ENCODE measurements around the gene TRMT1L.

The TRMT1L gene

GRCh38 chr1:185155600-185156287 is 1.0 kb downstream of the TRMT1L start:
- peaks cover 19 to 28% of the 10 kb centered on the region in 2 donors for H3K4me1 ChIP-seq (ENCODE audit: control insufficient read depth in 1 of 2, insufficient read depth in 2 of 2, low read length in 2 of 2)
- peaks cover 0 to 7% of the 10 kb centered on the region in 2 donors for H3K36me3 ChIP-seq (ENCODE audit: control insufficient read depth in 1 of 2, insufficient read depth in 2 of 2, low read length in 2 of 2)

GRCh38 chr1:185154912-185155513 is 1.7 kb downstream of the TRMT1L start:
- peaks cover 0 to 10% of the 10 kb centered on the region in 2 donors for H3K36me3 ChIP-seq (ENCODE audit: control insufficient read depth in 1 of 2, insufficient read depth in 2 of 2, low read length in 2 of 2)
- H3K4me1 ChIP-seq (ENCODE audit: control insufficient read depth in 1 of 2, insufficient read depth in 2 of 2, low read length in 2 of 2), result peaks cover 19 to 28% of the 10 kb centered on the region in 2 donors
- H3K4me3 ChIP-seq (ENCODE audit: low read depth in 1 of 2, low read length in 2 of 2), result peak overlapping the region; percentile 94 to 96
- no peaks in the 10 kb centered on the region for H3K9me3 ChIP-seq (ENCODE audit: control insufficient read depth in 1 of 2, low read length in 2 of 2)
- H3K27ac ChIP-seq (ENCODE audit: low read length), result peak overlapping the region; percentile 98
- no peaks in the 10 kb centered on the region for H3K27me3 ChIP-seq (ENCODE audit: low read depth, low read length)

More at GRCh38 chr1:185155600-185156287, 1.0 kb downstream of the TRMT1L start:
- Histone ChIP-seq H3K4me3 (ENCODE audit: low read depth in 1 of 2, low read length in 2 of 2) (peak overlapping the region; percentile 94 to 96), H3K27ac (ENCODE audit: low read length) (peak overlapping the region; percentile 98), H3K27me3 (ENCODE audit: low read depth, low read length) (no peaks in the 10 kb centered on the region), H3K9me3 (ENCODE audit: control insufficient read depth in 1 of 2, low read length in 2 of 2) (no peaks in the 10 kb centered on the region)

GRCh38 chr1:185152187-185152767 is 4.5 kb downstream of the TRMT1L start:
- Histone ChIP-seq H3K27ac (ENCODE audit: low read length) (no peak overlapping the region), H3K4me3 (ENCODE audit: low read depth in 1 of 2, low read length in 2 of 2) (no peak overlapping the region), H3K27me3 (ENCODE audit: low read depth, low read length) (no peaks in the 10 kb centered on the region), H3K36me3 (ENCODE audit: control insufficient read depth in 1 of 2, insufficient read depth in 2 of 2, low read length in 2 of 2) (peaks cover 18 to 19% of the 10 kb centered on the region in 2 donors), H3K4me1 (ENCODE audit: control insufficient read depth in 1 of 2, insufficient read depth in 2 of 2, low read length in 2 of 2) (peaks cover 19 to 23% of the 10 kb centered on the region in 2 donors), H3K9me3 (ENCODE audit: control insufficient read depth in 1 of 2, low read length in 2 of 2) (no peaks in the 10 kb centered on the region)

- Histone ChIP-seq H3K27ac (ENCODE audit: low read length) (no peak overlapping the region), H3K36me3 (ENCODE audit: control insufficient read depth in 1 of 2, insufficient read depth in 2 of 2, low read length in 2 of 2) (peaks cover 12 to 22% of the 10 kb centered on the region in 2 donors), H3K9me3 (ENCODE audit: control insufficient read depth in 1 of 2, low read length in 2 of 2) (no peaks in the 10 kb centered on the region), H3K4me3 (ENCODE audit: low read depth in 1 of 2, low read length in 2 of 2) (no peak overlapping the region), H3K27me3 (ENCODE audit: low read depth, low read length) (no peaks in the 10 kb centered on the region), H3K4me1 (ENCODE audit: control insufficient read depth in 1 of 2, insufficient read depth in 2 of 2, low read length in 2 of 2) (peaks cover 19 to 23% of the 10 kb centered on the region in 2 donors)
Measured at GRCh38 chr1:185151215-185151614, 5.5 kb downstream of the TRMT1L start.

DNA sequence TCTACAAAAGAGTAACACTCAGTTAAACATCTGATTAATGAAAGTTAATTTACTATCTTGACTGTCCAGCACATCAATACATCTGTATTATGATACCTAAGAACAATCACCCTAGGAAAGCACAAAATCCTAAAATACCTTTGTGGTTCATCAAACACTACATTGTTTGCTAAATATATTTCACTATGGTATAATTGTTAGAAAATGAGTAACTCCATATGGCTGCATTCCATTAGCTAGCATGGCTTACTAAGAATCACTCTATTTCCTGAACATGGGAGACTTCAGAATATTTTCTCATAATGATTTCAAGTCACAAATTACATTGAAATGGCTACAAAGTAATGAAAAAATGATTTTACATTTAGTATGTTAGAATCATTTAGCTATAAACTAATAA is 12.5 kb downstream of the TRMT1L start:
- H3K4me1 ChIP-seq (ENCODE audit: control insufficient read depth in 1 of 2, insufficient read depth in 2 of 2, low read length in 2 of 2), result no peaks in the 10 kb centered on the region
- H3K9me3 ChIP-seq (ENCODE audit: control insufficient read depth in 1 of 2, low read length in 2 of 2), result no peaks in the 10 kb centered on the region
- no peaks in the 10 kb centered on the region for H3K27me3 ChIP-seq (ENCODE audit: low read depth, low read length)
- no peak overlapping the region for H3K27ac ChIP-seq (ENCODE audit: low read length)
- H3K4me3 ChIP-seq (ENCODE audit: low read depth in 1 of 2, low read length in 2 of 2), result no peak overlapping the region
- peaks cover 29 to 32% of the 10 kb centered on the region in 2 donors for H3K36me3 ChIP-seq (ENCODE audit: control insufficient read depth in 1 of 2, insufficient read depth in 2 of 2, low read length in 2 of 2)

DNA sequence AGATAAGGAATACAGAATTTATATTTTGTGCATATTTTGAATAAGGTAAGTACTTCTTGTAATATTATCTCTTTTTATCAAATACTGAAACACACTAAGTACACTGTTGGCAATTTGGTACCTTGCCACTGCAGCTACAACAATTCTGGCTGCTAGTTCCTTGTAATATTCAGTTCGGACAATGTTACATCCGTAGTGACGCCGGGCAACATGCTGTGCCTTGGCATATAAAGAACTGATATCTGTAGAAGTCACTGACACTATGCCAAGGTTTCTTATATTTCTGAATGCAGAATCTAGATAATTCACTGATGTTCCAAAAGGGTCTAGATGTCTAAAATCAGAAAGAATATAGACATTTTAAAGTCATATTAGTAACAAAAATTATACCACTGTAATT is 17.5 kb downstream of the TRMT1L start:
- Histone ChIP-seq H3K27me3 (ENCODE audit: low read depth, low read length) (no peaks in the 10 kb centered on the region), H3K36me3 (ENCODE audit: control insufficient read depth in 1 of 2, insufficient read depth in 2 of 2, low read length in 2 of 2) (peaks cover 12 to 47% of the 10 kb centered on the region in 2 donors), H3K4me3 (ENCODE audit: low read depth in 1 of 2, low read length in 2 of 2) (no peak overlapping the region), H3K27ac (ENCODE audit: low read length) (no peak overlapping the region), H3K4me1 (ENCODE audit: control insufficient read depth in 1 of 2, insufficient read depth in 2 of 2, low read length in 2 of 2) (no peaks in the 10 kb centered on the region), H3K9me3 (ENCODE audit: control insufficient read depth in 1 of 2, low read length in 2 of 2) (no peaks in the 10 kb centered on the region)

DNA sequence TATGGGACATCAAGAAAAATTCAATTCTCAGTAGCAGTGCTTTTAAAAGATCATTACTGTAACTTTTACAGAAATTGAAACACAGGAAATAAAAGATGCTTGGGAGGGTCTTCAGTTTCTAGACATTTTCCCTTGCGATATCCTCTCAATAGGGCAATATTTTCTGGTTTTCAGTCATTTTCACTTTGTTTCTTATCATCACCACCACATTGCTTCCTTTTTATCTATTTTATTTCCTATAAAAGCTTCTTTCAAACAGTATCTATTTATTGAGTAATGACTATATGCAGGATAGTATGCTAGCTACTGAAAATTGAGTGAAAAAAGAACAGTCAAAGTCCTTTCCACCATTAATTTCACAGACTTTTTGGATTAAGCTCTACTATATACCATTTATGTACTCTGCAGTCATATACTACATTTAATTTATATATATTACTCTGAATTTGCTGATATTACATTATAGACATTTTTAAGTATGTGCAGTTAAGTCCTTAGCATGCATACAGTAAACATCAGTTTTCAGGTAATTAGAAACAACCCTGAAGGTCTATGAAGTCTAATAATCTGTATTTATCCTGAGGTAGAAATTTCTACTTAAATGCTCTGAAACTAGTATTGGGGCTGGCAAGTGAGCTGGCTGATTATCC is 18.7 kb downstream of the TRMT1L start:
- no peaks in the 10 kb centered on the region for H3K4me1 ChIP-seq (ENCODE audit: control insufficient read depth in 1 of 2, insufficient read depth in 2 of 2, low read length in 2 of 2)
- peaks cover 12 to 58% of the 10 kb centered on the region in 2 donors for H3K36me3 ChIP-seq (ENCODE audit: control insufficient read depth in 1 of 2, insufficient read depth in 2 of 2, low read length in 2 of 2)
- no peaks in the 10 kb centered on the region for H3K9me3 ChIP-seq (ENCODE audit: control insufficient read depth in 1 of 2, low read length in 2 of 2)
- H3K4me3 ChIP-seq (ENCODE audit: low read depth in 1 of 2, low read length in 2 of 2), result no peak overlapping the region
- no peaks in the 10 kb centered on the region for H3K27me3 ChIP-seq (ENCODE audit: low read depth, low read length)
- H3K27ac ChIP-seq (ENCODE audit: low read length), result no peak overlapping the region

DNA sequence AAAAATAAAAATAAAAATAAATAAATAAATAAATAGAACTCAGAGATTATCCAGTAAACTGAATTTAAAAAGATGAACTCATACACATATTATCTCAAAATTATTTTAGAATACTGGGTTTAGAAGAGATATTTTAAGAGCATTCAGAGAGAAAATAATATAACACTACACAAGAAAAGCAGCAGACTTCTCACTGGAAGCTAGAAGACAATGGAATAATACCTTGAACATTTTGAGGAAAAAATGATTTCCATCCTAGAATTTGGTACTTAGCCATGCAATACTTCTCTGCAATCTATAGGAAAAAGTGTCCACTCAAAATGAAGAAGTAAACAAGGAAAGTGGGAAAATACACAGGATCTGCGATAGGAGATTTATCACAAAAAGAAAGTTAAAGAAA is 24.2 kb downstream of the TRMT1L start:
- Histone ChIP-seq H3K27ac (ENCODE audit: low read length) (no peak overlapping the region), H3K36me3 (ENCODE audit: control insufficient read depth in 1 of 2, insufficient read depth in 2 of 2, low read length in 2 of 2) (peaks cover 10 to 63% of the 10 kb centered on the region in 2 donors), H3K4me3 (ENCODE audit: low read depth in 1 of 2, low read length in 2 of 2) (no peak overlapping the region), H3K9me3 (ENCODE audit: control insufficient read depth in 1 of 2, low read length in 2 of 2) (no peaks in the 10 kb centered on the region), H3K4me1 (ENCODE audit: control insufficient read depth in 1 of 2, insufficient read depth in 2 of 2, low read length in 2 of 2) (no peaks in the 10 kb centered on the region), H3K27me3 (ENCODE audit: low read depth, low read length) (no peaks in the 10 kb centered on the region)

GRCh38 chr1:185129708-185130107 is 27.0 kb downstream of the TRMT1L start:
- H3K27me3 ChIP-seq (ENCODE audit: low read depth, low read length), result no peaks in the 10 kb centered on the region
- H3K4me1 ChIP-seq (ENCODE audit: control insufficient read depth in 1 of 2, insufficient read depth in 2 of 2, low read length in 2 of 2), result no peaks in the 10 kb centered on the region
- peaks cover 10 to 48% of the 10 kb centered on the region in 2 donors for H3K36me3 ChIP-seq (ENCODE audit: control insufficient read depth in 1 of 2, insufficient read depth in 2 of 2, low read length in 2 of 2)
- no peak overlapping the region for H3K27ac ChIP-seq (ENCODE audit: low read length)
- no peaks in the 10 kb centered on the region for H3K9me3 ChIP-seq (ENCODE audit: control insufficient read depth in 1 of 2, low read length in 2 of 2)
- no peak overlapping the region for H3K4me3 ChIP-seq (ENCODE audit: low read depth in 1 of 2, low read length in 2 of 2)

DNA sequence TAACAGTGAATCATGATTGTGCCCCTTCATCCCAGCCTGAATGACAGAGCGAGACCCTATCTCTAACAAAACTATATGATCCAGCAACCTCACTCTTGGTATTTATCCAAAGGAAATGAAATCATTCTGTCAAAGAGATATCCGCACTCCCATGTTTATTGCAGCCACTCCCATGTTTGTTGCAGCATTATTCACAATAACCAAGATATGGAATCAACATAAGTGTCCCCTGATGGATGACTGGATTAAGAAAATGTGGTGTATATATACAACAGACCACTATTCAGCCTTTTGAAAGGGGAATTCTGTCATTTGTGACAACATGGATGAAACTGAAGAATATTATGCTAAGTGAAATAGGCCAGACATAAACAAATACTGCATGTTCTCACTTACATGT is 44.4 kb downstream of the TRMT1L start:
- Histone ChIP-seq H3K9me3 (ENCODE audit: control insufficient read depth in 1 of 2, low read length in 2 of 2) (peaks cover 6 to 24% of the 10 kb centered on the region in 2 donors), H3K4me3 (ENCODE audit: low read depth in 1 of 2, low read length in 2 of 2) (no peak overlapping the region), H3K27me3 (ENCODE audit: low read depth, low read length) (no peaks in the 10 kb centered on the region), H3K4me1 (ENCODE audit: control insufficient read depth in 1 of 2, insufficient read depth in 2 of 2, low read length in 2 of 2) (no peaks in the 10 kb centered on the region), H3K27ac (ENCODE audit: low read length) (no peak overlapping the region), H3K36me3 (ENCODE audit: control insufficient read depth in 1 of 2, insufficient read depth in 2 of 2, low read length in 2 of 2) (no peaks in the 10 kb centered on the region)

- H3K4me3 ChIP-seq (ENCODE audit: low read depth in 1 of 2, low read length in 2 of 2), result no peak overlapping the region
- no peaks in the 10 kb centered on the region for H3K36me3 ChIP-seq (ENCODE audit: control insufficient read depth in 1 of 2, insufficient read depth in 2 of 2, low read length in 2 of 2)
- peaks cover 6 to 26% of the 10 kb centered on the region in 2 donors for H3K9me3 ChIP-seq (ENCODE audit: control insufficient read depth in 1 of 2, low read length in 2 of 2)
- no peaks in the 10 kb centered on the region for H3K27me3 ChIP-seq (ENCODE audit: low read depth, low read length)
- H3K4me1 ChIP-seq (ENCODE audit: control insufficient read depth in 1 of 2, insufficient read depth in 2 of 2, low read length in 2 of 2), result no peaks in the 10 kb centered on the region
- H3K27ac ChIP-seq (ENCODE audit: low read length), result no peak overlapping the region
Measured at GRCh38 chr1:185111873-185112272, 44.9 kb downstream of the TRMT1L start.

Data from muscle layer of duodenum (tissue), 2 donors.